Ishikawa (cell line): ENCODE data around the gene GRIK1.

Experiments
- CEBPB ChIP-seq: IDR thresholded peaks from 2 replicates; pipeline ENCODE4 v1.6.1; 2012
- CREB1 ChIP-seq: IDR thresholded peaks from 2 replicates; pipeline ENCODE4 v1.6.1; 2012; ENCODE audit warnings: low read depth
- EGR1 ChIP-seq: IDR thresholded peaks from 2 replicates; pipeline ENCODE4 v1.6.1; 2012
- EP300 ChIP-seq: IDR thresholded peaks from 2 replicates; pipeline ENCODE4 v1.6.1; 2012; ENCODE audit warnings: borderline replicate concordance
- FOXM1 ChIP-seq: IDR thresholded peaks from 2 replicates; pipeline ENCODE4 v1.6.1; 2012; ENCODE audit warnings: low read depth, borderline replicate concordance
- MAX ChIP-seq: IDR thresholded peaks from 2 replicates; pipeline ENCODE4 v1.6.1; 2012
- NFIC ChIP-seq: IDR thresholded peaks from 2 replicates; pipeline ENCODE4 v1.6.1; 2012
- RAD21 ChIP-seq: IDR thresholded peaks from 2 replicates; pipeline ENCODE4 v1.6.1; 2012; ENCODE audit warnings: low read depth
- REST ChIP-seq: IDR thresholded peaks from 2 replicates; pipeline ENCODE4 v1.6.1; 2012; ENCODE audit warnings: low read depth, mild to moderate bottlenecking
- TAF1 ChIP-seq: IDR thresholded peaks from 2 replicates; pipeline ENCODE4 v1.6.1; 2012; ENCODE audit warnings: low read depth, mild to moderate bottlenecking
- TCF12 ChIP-seq: IDR thresholded peaks from 2 replicates; pipeline ENCODE4 v1.6.1; 2012; ENCODE audit warnings: low read depth
- TEAD4 ChIP-seq: IDR thresholded peaks from 2 replicates; pipeline ENCODE4 v1.6.1; 2012
- USF1 ChIP-seq: IDR thresholded peaks from 2 replicates; pipeline ENCODE4 v1.6.1; 2012
- YY1 ChIP-seq: IDR thresholded peaks from 2 replicates; pipeline ENCODE4 v1.6.1; 2012; ENCODE audit warnings: low read depth
- ZBTB7A ChIP-seq: IDR thresholded peaks from 2 replicates; pipeline ENCODE4 v1.6.1; 2012; ENCODE audit warnings: low read depth

GRIK1 gene

DNA sequence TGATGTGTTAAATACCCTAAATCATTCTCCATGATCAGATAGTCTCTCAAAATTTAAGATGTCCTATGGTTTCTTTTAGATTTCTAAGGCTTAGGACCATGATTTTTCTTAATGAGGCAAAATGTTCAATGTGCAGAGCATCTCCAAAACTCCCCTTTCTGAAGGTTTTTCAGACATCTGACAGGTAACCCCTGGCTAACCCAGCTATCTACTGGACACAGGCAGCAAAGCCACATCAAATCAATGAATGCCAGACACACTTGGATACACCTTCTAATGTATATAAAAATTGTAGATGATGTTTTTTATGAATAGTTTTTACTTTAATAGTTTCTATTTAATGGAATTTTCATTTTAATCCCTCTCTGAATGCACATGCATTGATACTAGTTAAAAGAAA is 285.6 kb downstream of the GRIK1 start:
- TF ChIP-seq CEBPB (no peak), TCF12 (no peak), FOXM1 (no peak), TAF1 (no peak), CREB1 (no peak), EGR1 (no peak), MAX (no peak), YY1 (no peak), USF1 (no peak), REST (no peak), NFIC (no peak), ZBTB7A (no peak)

- TF ChIP-seq YY1, result no peak
- no peak for TF ChIP-seq NFIC
- no peak for TF ChIP-seq CREB1
- no peak for TF ChIP-seq MAX
- TF ChIP-seq TCF12, result no peak
- no peak for TF ChIP-seq RAD21
- no peak for TF ChIP-seq EGR1
- no peak for TF ChIP-seq REST
- TF ChIP-seq CEBPB, result no peak
- no peak for TF ChIP-seq ZBTB7A
- no peak for TF ChIP-seq TEAD4
- TF ChIP-seq EP300, result no peak
- no peak for TF ChIP-seq USF1
- TF ChIP-seq TAF1, result no peak
- no peak for TF ChIP-seq FOXM1
These were observed 289.2 kb downstream of the GRIK1 start for GRCh38 chr21:29650523-29651022.

DNA sequence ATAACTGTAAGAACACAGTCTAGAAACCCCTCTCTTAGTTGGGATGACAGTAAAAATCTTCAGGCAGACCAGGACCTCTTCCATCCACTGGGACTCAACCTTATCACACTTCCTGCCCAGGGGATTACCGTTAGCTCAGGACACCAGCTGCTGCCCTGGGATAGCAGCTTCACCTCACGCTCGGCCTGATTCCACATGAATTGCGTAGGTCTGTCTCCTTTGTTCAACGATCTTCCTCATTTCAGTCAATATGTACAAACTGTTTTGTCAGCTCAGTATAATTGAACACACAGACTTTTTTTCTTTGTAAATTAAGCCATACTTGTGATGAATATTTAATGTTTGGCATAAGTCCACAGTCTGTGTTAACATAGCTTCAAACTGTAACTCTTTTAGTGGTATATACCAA is 290.4 kb downstream of the GRIK1 start:
- TF ChIP-seq REST (no peak), EGR1 (no peak), NFIC (no peak)

- TF ChIP-seq REST (no peak), CREB1 (no peak), NFIC (no peak), EGR1 (no peak), TAF1 (no peak), TEAD4 (no peak), EP300 (no peak), CEBPB (no peak), ZBTB7A (no peak), MAX (no peak), FOXM1 (no peak), TCF12 (no peak), RAD21 (no peak), USF1 (no peak)
These were observed 291.0 kb downstream of the GRIK1 start for GRCh38 chr21:29648710-29649240.
